ENCODE measurements around the gene MUTYH.

MUTYH gene

DNA sequence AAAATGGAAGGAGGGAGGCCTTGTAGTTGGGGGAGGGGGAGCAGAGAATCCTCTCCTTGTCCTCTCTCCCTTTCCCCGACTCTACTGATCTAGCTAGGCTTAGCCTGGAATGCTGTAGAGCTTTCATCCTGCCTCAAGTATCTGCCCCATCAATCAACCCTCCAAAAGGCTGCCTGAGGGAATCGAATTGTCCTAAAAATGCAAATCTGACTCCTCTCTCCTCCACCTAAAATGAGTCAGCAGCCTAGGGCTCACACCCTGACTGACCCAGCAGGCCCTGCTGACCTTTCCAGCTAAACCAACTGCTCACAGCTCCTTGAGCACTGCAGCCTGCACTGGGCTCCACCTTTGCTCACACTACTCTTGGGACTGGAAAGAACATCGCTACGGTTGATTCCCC, 10.8 kb downstream of the MUTYH start:
- Mint-ChIP-seq H3K4me1 (peaks cover 9% of the 10 kb centered on the region), H3K9me3 (no peaks in the 10 kb centered on the region), H3K27ac (no peak overlapping the region), H3K27me3 (ENCODE audit: low read depth) (no peaks in the 10 kb centered on the region), H3K36me3 (ENCODE audit: low read depth) (peaks cover 14% of the 10 kb centered on the region), H3K4me3 (no peak overlapping the region)
- TF ChIP-seq, protein P1, sequence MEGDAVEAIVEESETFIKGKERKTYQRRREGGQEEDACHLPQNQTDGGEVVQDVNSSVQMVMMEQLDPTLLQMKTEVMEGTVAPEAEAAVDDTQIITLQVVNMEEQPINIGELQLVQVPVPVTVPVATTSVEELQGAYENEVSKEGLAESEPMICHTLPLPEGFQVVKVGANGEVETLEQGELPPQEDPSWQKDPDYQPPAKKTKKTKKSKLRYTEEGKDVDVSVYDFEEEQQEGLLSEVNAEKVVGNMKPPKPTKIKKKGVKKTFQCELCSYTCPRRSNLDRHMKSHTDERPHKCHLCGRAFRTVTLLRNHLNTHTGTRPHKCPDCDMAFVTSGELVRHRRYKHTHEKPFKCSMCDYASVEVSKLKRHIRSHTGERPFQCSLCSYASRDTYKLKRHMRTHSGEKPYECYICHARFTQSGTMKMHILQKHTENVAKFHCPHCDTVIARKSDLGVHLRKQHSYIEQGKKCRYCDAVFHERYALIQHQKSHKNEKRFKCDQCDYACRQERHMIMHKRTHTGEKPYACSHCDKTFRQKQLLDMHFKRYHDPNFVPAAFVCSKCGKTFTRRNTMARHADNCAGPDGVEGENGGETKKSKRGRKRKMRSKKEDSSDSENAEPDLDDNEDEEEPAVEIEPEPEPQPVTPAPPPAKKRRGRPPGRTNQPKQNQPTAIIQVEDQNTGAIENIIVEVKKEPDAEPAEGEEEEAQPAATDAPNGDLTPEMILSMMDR (IDR thresholded peaks at IDR 0.05; ENCODE audit: unreplicated experiment in 3 of 3), result no peak

DNA sequence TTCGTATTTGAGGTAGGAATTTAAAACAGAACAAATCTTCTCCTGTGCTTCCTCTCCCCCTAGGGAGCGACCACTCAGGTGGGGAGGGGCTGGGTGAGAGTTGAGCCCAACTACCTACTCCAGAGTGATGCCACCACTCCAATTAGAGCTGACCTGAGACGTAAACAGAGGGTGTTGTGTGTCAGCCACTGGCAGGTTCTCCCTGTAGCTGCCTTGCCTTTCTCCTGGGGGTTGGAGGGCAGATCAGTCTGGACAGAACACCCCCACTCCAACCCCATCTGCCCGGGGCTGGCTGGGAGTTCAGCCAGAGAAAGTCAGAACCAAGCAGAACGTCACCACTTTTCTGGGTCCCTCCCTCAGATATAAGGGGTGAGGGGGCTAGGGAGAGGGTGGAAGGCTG, 11.6 kb downstream of the MUTYH start:
- Mint-ChIP-seq H3K4me3 (no peak overlapping the region), H3K27me3 (ENCODE audit: low read depth) (no peaks in the 10 kb centered on the region), H3K36me3 (ENCODE audit: low read depth) (peaks cover 14% of the 10 kb centered on the region), H3K9me3 (no peaks in the 10 kb centered on the region), H3K4me1 (peaks cover 9% of the 10 kb centered on the region), H3K27ac (no peak overlapping the region)
- TF ChIP-seq, protein P1 (IDR thresholded peaks at IDR 0.05; ENCODE audit: unreplicated experiment in 3 of 3), result no peak

DNA sequence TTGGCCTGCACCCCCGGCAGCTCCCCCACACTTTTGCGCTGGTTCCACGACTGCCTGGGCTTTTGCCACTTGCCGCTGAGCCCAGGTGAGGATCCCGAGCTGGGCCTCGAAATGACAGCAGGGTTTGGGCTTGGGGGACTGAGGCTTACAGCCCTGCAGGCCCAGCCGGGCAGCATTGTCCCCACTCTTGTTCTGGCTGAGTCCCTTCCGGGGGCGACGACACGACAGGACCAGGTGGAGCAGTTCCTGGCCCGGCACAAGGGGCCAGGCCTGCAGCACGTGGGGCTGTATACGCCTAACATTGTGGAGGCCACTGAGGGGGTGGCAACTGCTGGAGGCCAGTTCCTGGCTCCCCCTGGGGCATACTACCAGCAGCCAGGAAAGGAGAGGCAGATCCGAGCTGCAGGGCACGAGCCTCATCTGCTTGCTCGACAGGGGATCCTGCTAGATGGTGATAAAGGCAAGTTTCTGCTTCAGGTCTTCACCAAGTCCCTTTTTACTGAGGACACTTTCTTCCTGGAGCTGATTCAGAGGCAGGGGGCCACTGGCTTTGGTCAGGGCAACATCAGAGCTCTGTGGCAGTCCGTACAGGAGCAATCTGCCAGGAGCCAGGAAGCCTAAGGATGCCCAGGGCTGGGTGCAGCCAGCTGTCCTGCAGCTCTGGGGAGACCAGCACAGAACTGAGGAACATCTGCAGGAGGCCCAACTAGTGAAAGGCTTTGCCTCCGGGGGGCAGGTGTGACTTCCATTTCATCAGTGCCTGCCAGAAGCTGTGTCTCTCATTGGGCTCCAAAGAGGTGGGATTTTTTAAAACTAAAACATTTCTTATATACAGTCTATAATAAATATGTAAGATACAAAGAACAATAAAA, 12.4 kb downstream of the MUTYH start:
- Mint-ChIP-seq H3K27ac (no peak overlapping the region), H3K27me3 (ENCODE audit: low read depth) (no peaks in the 10 kb centered on the region), H3K4me3 (peak overlapping the region in 1 of 3 experiments; percentile 19), H3K4me1 (peaks cover 9% of the 10 kb centered on the region), H3K9me3 (no peaks in the 10 kb centered on the region), H3K36me3 (ENCODE audit: low read depth) (peaks cover 14% of the 10 kb centered on the region)
- TF ChIP-seq, protein P1 (IDR thresholded peaks at IDR 0.05; ENCODE audit: unreplicated experiment in 3 of 3), result no peak

DNA sequence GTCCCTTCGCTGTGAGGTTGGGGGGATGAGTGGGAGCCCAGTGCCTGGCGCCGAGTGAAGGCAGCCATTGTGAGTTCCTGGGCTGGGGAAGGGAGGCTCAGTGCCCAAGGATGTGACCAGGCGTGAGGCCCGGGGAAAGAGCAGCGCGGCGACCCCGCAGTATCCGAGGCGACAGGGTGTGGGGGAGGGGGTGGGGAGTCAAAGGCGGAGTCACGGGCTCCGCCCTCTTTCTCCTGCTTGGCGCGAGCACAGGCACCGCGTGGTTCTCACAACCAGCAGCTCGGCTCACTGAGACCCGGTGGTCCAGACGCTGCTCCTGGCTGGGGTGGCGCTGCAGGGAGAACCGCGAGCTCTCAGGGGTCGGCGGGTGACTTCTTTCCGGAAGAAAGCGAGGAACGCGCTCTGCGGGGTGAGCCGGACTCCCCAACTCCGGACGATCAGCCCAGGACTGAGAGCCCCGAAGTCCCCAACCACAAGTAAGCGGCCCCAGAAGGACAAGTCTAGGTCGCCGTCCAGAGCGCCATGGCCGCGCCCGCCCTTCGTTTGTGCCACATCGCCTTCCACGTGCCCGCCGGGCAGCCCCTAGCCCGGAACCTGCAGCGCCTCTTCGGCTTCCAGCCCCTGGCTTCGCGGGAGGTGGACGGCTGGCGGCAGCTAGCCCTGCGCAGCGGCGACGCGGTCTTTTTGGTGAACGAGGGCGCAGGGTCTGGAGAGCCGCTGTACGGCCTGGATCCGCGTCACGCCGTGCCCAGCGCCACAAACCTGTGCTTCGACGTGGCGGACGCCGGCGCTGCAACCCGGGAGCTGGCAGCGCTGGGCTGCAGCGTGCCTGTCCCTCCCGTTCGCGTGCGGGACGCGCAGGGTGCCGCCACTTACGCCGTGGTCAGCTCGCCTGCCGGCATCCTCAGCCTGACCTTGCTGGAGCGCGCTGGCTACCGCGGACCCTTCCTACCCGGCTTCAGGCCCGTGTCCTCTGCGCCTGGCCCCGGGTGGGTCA, 13.3 kb downstream of the MUTYH start, which contains the start of gene HPDL:
Gene HPDL, plus strand, starts transcription at position 269 of the 997 bp plus-strand sequence. Its CDS starts 254 bp downstream, at position 523.
- Mint-ChIP-seq H3K4me1 (peaks cover 9% of the 10 kb centered on the region), H3K4me3 (peak within 1 kb of the TSS; percentile 68 to 69 (median 68)), H3K27me3 (ENCODE audit: low read depth) (no peaks in the 10 kb centered on the region), H3K9me3 (no peaks in the 10 kb centered on the region), H3K36me3 (ENCODE audit: low read depth) (peaks cover 14% of the 10 kb centered on the region), H3K27ac (peak within 1 kb of the TSS in 2 of 3 experiments; percentile 41 to 76)
- TF ChIP-seq, protein P1 (IDR thresholded peaks at IDR 0.05; ENCODE audit: unreplicated experiment in 3 of 3), result no peak

DNA sequence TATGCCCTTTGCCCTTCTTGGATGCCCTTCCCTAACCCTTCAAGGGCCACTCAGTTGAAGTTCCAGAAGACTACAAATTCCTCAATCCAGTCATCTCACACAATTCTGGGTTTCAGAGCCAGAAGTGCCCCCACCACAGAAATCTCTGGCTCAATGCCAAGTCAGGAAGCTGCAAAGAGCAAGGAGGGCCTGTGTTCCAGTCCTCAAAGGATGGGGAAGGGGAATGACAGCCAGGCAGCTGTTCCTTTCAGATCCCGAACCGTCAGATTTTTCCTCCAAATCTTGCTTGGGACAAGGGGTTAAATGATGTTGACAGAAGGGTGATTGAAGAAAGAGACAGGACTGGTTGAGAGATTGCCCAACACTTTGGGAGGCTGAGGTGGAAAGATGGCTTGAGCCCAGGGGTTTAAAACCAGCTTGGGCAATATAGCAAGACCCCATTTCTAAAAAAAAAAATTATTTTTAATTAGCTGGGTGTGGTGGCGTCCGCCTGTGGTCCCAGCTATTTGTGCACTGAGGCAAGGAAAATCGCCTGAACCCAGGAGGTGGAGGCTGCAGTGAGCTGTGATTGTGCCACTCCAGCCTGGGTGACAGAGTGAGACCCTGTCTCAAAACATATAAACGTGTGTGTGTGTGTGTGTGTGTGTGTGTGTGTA, 14.3 kb downstream of the MUTYH start:
- no peaks in the 10 kb centered on the region for H3K9me3 Mint-ChIP-seq
- H3K27me3 Mint-ChIP-seq (ENCODE audit: low read depth), result no peaks in the 10 kb centered on the region
- H3K27ac Mint-ChIP-seq, result peak overlapping the region in 2 of 3 experiments; percentile 41 to 76
- TF ChIP-seq, protein P1 (IDR thresholded peaks at IDR 0.05; ENCODE audit: unreplicated experiment in 3 of 3), result no peak
- peak overlapping the region; percentile 68 to 69 (median 68) for H3K4me3 Mint-ChIP-seq
- peaks cover 14% of the 10 kb centered on the region for H3K36me3 Mint-ChIP-seq (ENCODE audit: low read depth)
- peaks cover 9% of the 10 kb centered on the region for H3K4me1 Mint-ChIP-seq
